A673 (cell line): ENCODE measurements around the gene GRB10. TPM values are rescaled to one million over a fixed set of nuclear protein-coding genes. Genes with fewer than 3 reads are reported as not detected.

Experiments
- BruUV-seq: library from RNA; stranded (reverse); fragments of 400-500 nt; replicated peaks from 2 replicates; lab custom pipeline; 2021; lab: Mats Ljungman, UMichigan
- CTCF ChIA-PET: fragments of 300-600 bp; sonication (Branson Sonifier 250); formaldehyde crosslinking; loops from one replicate; lab custom pipeline; 2022; ENCODE audit warnings: antibody characterized with exemption; lab: Charles Lee
- POLR2A ChIA-PET: fragments of 300-600 bp; sonication (Branson Sonifier 250); formaldehyde crosslinking; loops from one replicate; lab custom pipeline; 2022; ENCODE audit warnings: antibody characterized with exemption; ENCODE audit not compliant: low non-redundant PET; lab: Charles Lee
- DNase-seq: peaks from one replicate; pipeline ENCODE4 v3.0.0-alpha.2; 2015; ENCODE audit warnings: low spot score
- H3K27ac ChIP-seq: fragments of 200-600 bp; sonication (generic); 2 replicates; pipeline ENCODE4 v1.5.1; 2016; ENCODE audit warnings: mixed run types, low read depth, mild to moderate bottlenecking, mixed read lengths, antibody characterized with exemption, low read length; ENCODE audit not compliant: poor library complexity, severe bottlenecking
- H3K27me3 ChIP-seq: fragments of 200-600 bp; sonication (generic); replicated peaks from 2 replicates; pipeline ENCODE4 v1.6.1; 2017; ENCODE audit warnings: mixed run types, low read depth, mild to moderate bottlenecking, mixed read lengths, antibody characterized with exemption, low read length; ENCODE audit not compliant: insufficient read depth, poor library complexity
- H3K36me3 ChIP-seq: fragments of 200-600 bp; sonication (generic); 2 replicates; pipeline ENCODE4 v1.6.1; 2016; ENCODE audit warnings: mixed run types, mild to moderate bottlenecking, mixed read lengths, antibody characterized with exemption, low read length; ENCODE audit not compliant: insufficient read depth, poor library complexity, severe bottlenecking
- H3K4me1 ChIP-seq: fragments of 200-600 bp; sonication (generic); 2 replicates; pipeline ENCODE4 v1.6.1; 2017; ENCODE audit warnings: mixed run types, mild to moderate bottlenecking, mixed read lengths, antibody characterized with exemption, low read length; ENCODE audit not compliant: insufficient read depth, poor library complexity, severe bottlenecking
- H3K4me3 ChIP-seq: fragments of 200-600 bp; sonication (generic); 2 replicates; pipeline ENCODE4 v1.5.1; 2016; ENCODE audit warnings: low read depth, mixed run types, mild to moderate bottlenecking, mixed read lengths, low read length; ENCODE audit not compliant: poor library complexity, severe bottlenecking
- H3K9me3 ChIP-seq: fragments of 200-600 bp; sonication (generic); 2 replicates; pipeline ENCODE4 v1.6.1; 2016; ENCODE audit warnings: mixed run types, low read depth, mild to moderate bottlenecking, mixed read lengths, antibody characterized with exemption, low read length; ENCODE audit not compliant: poor library complexity, severe bottlenecking
- EZH2 ChIP-seq: fragments of 200-600 bp; sonication (generic); IDR thresholded peaks from 2 replicates; pipeline ENCODE4 v1.6.1; 2017; ENCODE audit warnings: borderline replicate concordance, low read depth, mild to moderate bottlenecking, mixed read lengths, antibody characterized with exemption, low read length; ENCODE audit not compliant: poor library complexity, severe bottlenecking
- intact Hi-C: fragments of 100-400 bp; cut with micrococcal nuclease; formaldehyde crosslinking; loops from one replicate; pipeline ENCODE4 v1.10.0; 2022; ENCODE audit not compliant: unreplicated experiment
- total RNA-seq: library from RNA; stranded (reverse); gene quantifications from 2 replicates; pipeline ENCODE4 v1.2.3, GENCODE V29; 2021
- TF ChIP-seq, protein P1 (sequence below): fragments of 300-800, 200-600 bp; sonication (generic); conservative IDR thresholded peaks from 2 replicates; pipeline ENCODE4 v1.5.1; 2017; ENCODE audit warnings: low read depth, mild to moderate bottlenecking, antibody characterized with exemption, low read length, moderate library complexity, mixed read lengths

GRB10 gene
- total RNA-seq, 1 experiment from 2014 or later = 0.41 TPM

DNA sequence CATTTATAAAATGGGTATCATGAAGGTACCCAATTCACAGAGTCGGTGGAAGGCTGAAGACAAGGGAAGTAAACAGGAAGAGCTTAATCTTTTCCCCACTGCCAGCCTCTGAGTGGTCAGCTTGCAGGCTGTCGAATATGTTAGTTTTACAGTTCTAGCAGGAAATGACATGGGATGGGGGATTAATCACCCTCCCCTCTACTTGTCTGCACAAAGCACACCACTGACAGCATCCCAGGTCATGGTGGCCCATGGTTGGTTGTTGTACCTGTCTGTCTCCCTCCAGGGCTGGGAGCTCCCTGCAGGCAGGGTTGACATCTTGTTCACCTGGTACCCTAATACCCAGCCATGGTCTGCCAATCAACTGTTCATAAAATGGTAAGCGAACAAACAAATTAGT lies 55.6 kb downstream of the GRB10 start:
- intact Hi-C loops = no loop called here
- DNase-seq = no peak
- no peaks in the 10 kb centered on the region for H3K4me1 ChIP-seq
- no peaks in the 10 kb centered on the region for H3K36me3 ChIP-seq
- H3K9me3 ChIP-seq = no peaks in the 10 kb centered on the region
- no peak overlapping the region for H3K4me3 ChIP-seq
- no TSS peak for BruUV-seq
- ChIA-PET POLR2A (no interaction called here), CTCF (no interaction called here)
- H3K27me3 ChIP-seq = no peaks in the 10 kb centered on the region
- no peak for TF ChIP-seq EZH2
- TF ChIP-seq, protein P1, sequence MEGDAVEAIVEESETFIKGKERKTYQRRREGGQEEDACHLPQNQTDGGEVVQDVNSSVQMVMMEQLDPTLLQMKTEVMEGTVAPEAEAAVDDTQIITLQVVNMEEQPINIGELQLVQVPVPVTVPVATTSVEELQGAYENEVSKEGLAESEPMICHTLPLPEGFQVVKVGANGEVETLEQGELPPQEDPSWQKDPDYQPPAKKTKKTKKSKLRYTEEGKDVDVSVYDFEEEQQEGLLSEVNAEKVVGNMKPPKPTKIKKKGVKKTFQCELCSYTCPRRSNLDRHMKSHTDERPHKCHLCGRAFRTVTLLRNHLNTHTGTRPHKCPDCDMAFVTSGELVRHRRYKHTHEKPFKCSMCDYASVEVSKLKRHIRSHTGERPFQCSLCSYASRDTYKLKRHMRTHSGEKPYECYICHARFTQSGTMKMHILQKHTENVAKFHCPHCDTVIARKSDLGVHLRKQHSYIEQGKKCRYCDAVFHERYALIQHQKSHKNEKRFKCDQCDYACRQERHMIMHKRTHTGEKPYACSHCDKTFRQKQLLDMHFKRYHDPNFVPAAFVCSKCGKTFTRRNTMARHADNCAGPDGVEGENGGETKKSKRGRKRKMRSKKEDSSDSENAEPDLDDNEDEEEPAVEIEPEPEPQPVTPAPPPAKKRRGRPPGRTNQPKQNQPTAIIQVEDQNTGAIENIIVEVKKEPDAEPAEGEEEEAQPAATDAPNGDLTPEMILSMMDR = no peak
- no peak overlapping the region for H3K27ac ChIP-seq

GRCh38 chr7:50725774-50726173 lies 56.9 kb downstream of the GRB10 start:
- no peak overlapping the region for H3K27ac ChIP-seq
- no peaks in the 10 kb centered on the region for H3K27me3 ChIP-seq
- ChIA-PET CTCF (no interaction called here), POLR2A (no interaction called here)
- BruUV-seq = no TSS peak
- H3K9me3 ChIP-seq = peaks cover 5% of the 10 kb centered on the region
- H3K4me1 ChIP-seq = no peaks in the 10 kb centered on the region
- no peaks in the 10 kb centered on the region for H3K36me3 ChIP-seq
- intact Hi-C loops = no loop called here
- no peak for DNase-seq
- H3K4me3 ChIP-seq = no peak overlapping the region
- TF ChIP-seq, protein P1 = no peak
- TF ChIP-seq EZH2 = no peak

DNA sequence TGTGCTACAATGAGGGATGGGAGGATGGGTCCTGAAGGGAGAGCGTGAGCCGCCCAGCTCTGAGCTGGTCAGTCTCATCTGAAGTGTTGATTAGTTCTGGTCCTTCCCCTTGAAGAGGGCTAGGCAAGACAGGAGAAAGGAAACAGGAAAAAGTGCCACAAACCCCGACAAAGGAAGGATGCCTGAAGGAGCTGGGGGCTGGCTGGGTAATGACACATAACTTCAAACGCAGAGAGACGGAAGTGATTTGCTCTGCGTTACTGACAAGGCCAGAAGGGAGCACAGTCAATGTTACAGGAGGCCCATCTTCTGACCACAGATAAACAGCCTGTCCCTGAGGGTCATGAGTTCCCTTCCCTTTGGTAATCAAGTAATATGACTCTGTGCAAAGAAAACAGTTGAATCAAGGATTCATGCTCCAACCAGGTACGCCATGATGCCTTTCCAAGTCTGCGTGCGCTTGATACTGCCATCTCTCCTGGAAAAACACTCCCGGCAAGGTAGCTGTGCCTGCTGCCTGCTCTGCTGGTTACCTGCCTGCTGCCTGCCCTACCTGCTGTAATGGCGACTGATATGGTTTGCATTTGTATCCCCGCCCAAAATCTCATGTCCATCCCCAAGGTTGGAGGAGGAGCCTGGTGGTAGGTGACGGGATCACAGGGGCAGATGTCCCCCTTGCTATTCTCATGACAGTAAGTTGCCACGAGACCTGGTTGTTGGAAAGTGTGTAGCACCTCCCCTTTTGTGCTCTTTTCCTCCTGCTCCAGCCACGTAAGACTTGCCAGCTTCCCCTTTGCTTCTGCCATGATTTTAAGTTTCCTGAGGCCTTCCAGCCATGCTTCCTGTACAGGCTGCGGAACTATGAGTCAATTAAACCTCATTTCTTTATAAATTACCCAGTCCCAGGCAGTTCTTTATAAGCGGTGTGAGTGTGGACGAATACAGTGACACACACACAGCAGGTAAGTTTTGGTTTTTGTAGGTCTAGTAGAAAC lies 57.9 kb downstream of the GRB10 start:
- intact Hi-C loops = no loop called here
- BruUV-seq = no TSS peak
- no peak overlapping the region for H3K27ac ChIP-seq
- H3K4me1 ChIP-seq = no peaks in the 10 kb centered on the region
- no peak for TF ChIP-seq EZH2
- TF ChIP-seq, protein P1 = no peak
- no peaks in the 10 kb centered on the region for H3K27me3 ChIP-seq
- ChIA-PET CTCF (no interaction called here), POLR2A (no interaction called here)
- no peak overlapping the region for H3K4me3 ChIP-seq
- no peaks in the 10 kb centered on the region for H3K36me3 ChIP-seq
- DNase-seq = no peak
- H3K9me3 ChIP-seq = peaks cover 5% of the 10 kb centered on the region
